Smooth muscle cell (in vitro differentiated cells): ENCODE data around the gene PNPLA8. TPM values are rescaled to one million over a fixed set of nuclear protein-coding genes. Genes with fewer than 3 reads are reported as not detected.

Experiments used
- DNase-seq: peaks from one replicate; lab custom pipeline; 2025; ENCODE audit not compliant: unreplicated experiment; lab: John Stamatoyannopoulos, UW
- H2AFZ ChIP-seq: fragments of 200-600 bp; sonication (generic); 2 replicates; pipeline ENCODE4 v1.6.0; 2016; ENCODE audit warnings: antibody characterized with exemption, low read depth, mild to moderate bottlenecking
- H3F3A ChIP-seq: fragments of 200-600 bp; sonication (generic); 2 replicates; pipeline ENCODE4 v1.6.0; 2017; ENCODE audit warnings: antibody characterized with exemption, low read depth
- H3K27ac ChIP-seq: fragments of 200-600 bp; sonication (generic); 2 replicates; pipeline ENCODE4 v1.5.1; 2016; ENCODE audit warnings: low read depth, mild to moderate bottlenecking
- H3K27me3 ChIP-seq: fragments of 200-600 bp; sonication (generic); 2 replicates; pipeline ENCODE4 v1.6.1; 2016; ENCODE audit warnings: low read depth, mild to moderate bottlenecking
- H3K36me3 ChIP-seq: fragments of 200-600 bp; sonication (generic); 2 replicates; pipeline ENCODE4 v1.5.1; 2016; ENCODE audit warnings: low read depth
- H3K4me1 ChIP-seq: fragments of 200-600 bp; sonication (generic); 2 replicates; pipeline ENCODE4 v1.5.1; 2016; ENCODE audit warnings: low read depth
- H3K4me2 ChIP-seq: fragments of 200-600 bp; sonication (generic); 2 replicates; pipeline ENCODE4 v1.6.0; 2016; ENCODE audit warnings: mild to moderate bottlenecking
- H3K4me3 ChIP-seq: fragments of 200-600 bp; sonication (generic); 2 replicates; pipeline ENCODE4 v1.5.1; 2016; ENCODE audit warnings: mild to moderate bottlenecking
- H3K79me2 ChIP-seq: fragments of 200-600 bp; sonication (generic); 2 replicates; pipeline ENCODE4 v1.6.0; 2016; ENCODE audit warnings: low read depth, mild to moderate bottlenecking
- H3K9ac ChIP-seq: fragments of 200-600 bp; sonication (generic); 2 replicates; pipeline ENCODE4 v1.6.0; 2016; ENCODE audit warnings: low read depth
- H3K9me3 ChIP-seq: fragments of 200-600 bp; sonication (generic); replicated peaks from 2 replicates; pipeline ENCODE4 v1.5.1; 2016; ENCODE audit warnings: low read depth
- H4K20me1 ChIP-seq: fragments of 200-600 bp; sonication (generic); 2 replicates; pipeline ENCODE4 v1.6.0; 2016; ENCODE audit warnings: low read depth
- CTCF ChIP-seq: fragments of 200-600 bp; sonication (generic); IDR thresholded peaks from 2 replicates; pipeline ENCODE4 v1.5.1; 2017; ENCODE audit warnings: borderline replicate concordance, mild to moderate bottlenecking, antibody characterized with exemption; ENCODE audit not compliant: insufficient read depth, poor library complexity, severe bottlenecking
- WGBS: methylation state at CpG from one replicate; pipeline ENCODE4 v1.1.7; 2016; ENCODE audit warnings: low lambda C conversion rate; 5-methylcytosine and 5-hydroxymethylcytosine counted together
- polyA plus RNA-seq: library from polyadenylated mRNA; unstranded; fragments of >200 nt; fragmentation: Nextera tagmentation; extraction: Ambion mirVana; gene quantifications from 2 replicates; pipeline ENCODE4 v1.2.1, GENCODE V29; 2016
- total RNA-seq: library from RNA; depleted of rRNA; stranded (reverse); fragments of >200 nt; gene quantifications from 2 replicates; pipeline ENCODE4 v1.2.3, GENCODE V29; 2014

PNPLA8 gene
- total and polyA plus RNA-seq, 2 experiments from 2014 or later, result 18.6 to 52.5 TPM

DNA sequence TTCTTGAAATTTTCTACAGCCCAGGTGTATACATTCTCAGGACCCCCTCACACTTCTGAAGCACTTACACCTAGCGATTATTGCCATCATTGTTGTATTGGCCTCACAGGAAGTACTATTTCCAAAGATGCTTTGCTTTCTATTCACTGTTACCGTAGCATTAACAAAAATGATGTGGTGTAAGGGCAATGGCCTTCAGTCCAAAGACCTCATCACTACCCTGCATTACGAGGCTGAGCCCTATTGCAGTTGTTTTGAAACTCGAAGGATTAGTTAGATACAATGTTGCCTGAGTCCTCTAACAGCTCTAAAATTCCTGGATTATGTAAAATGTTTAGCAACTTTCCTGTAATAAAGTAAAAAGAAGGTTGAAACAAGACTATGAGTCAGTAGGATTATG is 72.6 kb downstream of the PNPLA8 start:
- Histone ChIP-seq H3K9ac (no peak overlapping the region), H3K27me3 (peaks cover 81% of the 10 kb centered on the region), H3K4me3 (no peak overlapping the region), H3F3A (no peaks in the 10 kb centered on the region), H3K27ac (no peak overlapping the region), H3K9me3 (no peaks in the 10 kb centered on the region), H2AFZ (no peak overlapping the region), H3K4me2 (no peak overlapping the region), H3K36me3 (no peaks in the 10 kb centered on the region), H3K79me2 (no peaks in the 10 kb centered on the region), H3K4me1 (peaks cover 18% of the 10 kb centered on the region), H4K20me1 (no peaks in the 10 kb centered on the region)
- WGBS, result 80% methylated on average over 4 of the region's 4 CpGs
- DNase-seq, result no peak
- TF ChIP-seq CTCF, result no peak

DNA sequence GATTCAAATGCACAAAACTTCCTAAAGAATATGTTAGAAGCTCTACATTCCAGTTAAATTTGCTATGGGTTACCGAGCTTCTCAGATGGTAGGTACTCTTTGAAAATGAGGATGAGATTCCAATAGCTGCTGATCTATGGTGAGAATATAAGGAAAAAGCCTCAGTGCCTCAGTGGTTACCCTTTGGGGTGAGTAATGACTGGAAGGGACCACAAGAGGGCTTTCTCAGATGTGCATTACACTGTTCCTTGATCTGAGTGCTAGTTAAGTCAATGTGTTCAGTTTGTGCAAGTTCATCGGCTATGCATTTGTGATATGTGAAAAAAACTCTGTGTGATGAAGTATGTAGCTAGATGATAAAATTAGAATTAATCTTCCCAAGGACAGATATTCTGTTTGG is 73.2 kb downstream of the PNPLA8 start:
- Histone ChIP-seq H3F3A (no peaks in the 10 kb centered on the region), H2AFZ (no peak overlapping the region), H4K20me1 (no peaks in the 10 kb centered on the region), H3K27me3 (peaks cover 74% of the 10 kb centered on the region), H3K4me2 (no peak overlapping the region), H3K79me2 (no peaks in the 10 kb centered on the region), H3K27ac (no peak overlapping the region), H3K4me3 (no peak overlapping the region), H3K36me3 (no peaks in the 10 kb centered on the region), H3K9ac (no peak overlapping the region), H3K4me1 (peaks cover 20% of the 10 kb centered on the region), H3K9me3 (no peaks in the 10 kb centered on the region)
- 73% methylated on average over 2 of the region's 2 CpGs for WGBS
- TF ChIP-seq CTCF, result peak; percentile 27
- no peak for DNase-seq

- H3K4me1 ChIP-seq, result peaks cover 20% of the 10 kb centered on the region
- H4K20me1 ChIP-seq, result no peaks in the 10 kb centered on the region
- WGBS, result 96% methylated on average over 2 of the region's 2 CpGs
Observed at GRCh38 chr7:108451296-108451848, 74.6 kb downstream of the PNPLA8 start.

More at GRCh38 chr7:108451296-108451848, 74.6 kb downstream of the PNPLA8 start:
- H3K4me2 ChIP-seq, result no peak overlapping the region
- no peak for DNase-seq
- H3K36me3 ChIP-seq, result no peaks in the 10 kb centered on the region
- H3K27ac ChIP-seq, result no peak overlapping the region
- no peak overlapping the region for H3K9ac ChIP-seq
- no peaks in the 10 kb centered on the region for H3K9me3 ChIP-seq
- no peak overlapping the region for H2AFZ ChIP-seq
- TF ChIP-seq CTCF, result no peak
- H3K27me3 ChIP-seq, result peaks cover 61% of the 10 kb centered on the region
- H3K4me3 ChIP-seq, result no peak overlapping the region
- no peaks in the 10 kb centered on the region for H3F3A ChIP-seq
- H3K79me2 ChIP-seq, result no peaks in the 10 kb centered on the region
